Neutrophil (primary cell): ENCODE data around the gene RAC2.
A peak's percentile ranks its signal among the peaks of the same experiment; 100 is the strongest.

Source experiments
- H3K27ac ChIP-seq: fragments of 200-600 bp; sonication (generic); 2 replicates; pipeline ENCODE4 v1.5.1; 2016; ENCODE audit warnings: mild to moderate bottlenecking, moderate library complexity
- H3K27me3 ChIP-seq: fragments of 200-600 bp; sonication (generic); 2 replicates; pipeline ENCODE4 v1.6.0; 2016; ENCODE audit warnings: mild to moderate bottlenecking
- H3K36me3 ChIP-seq: fragments of 200-600 bp; sonication (generic); 2 replicates; pipeline ENCODE4 v1.5.1; 2017
- H3K4me1 ChIP-seq, 2 experiments: fragments of 200-600 bp in 1 of 2; sonication (generic) in 1 of 2; 1 replicate in 1 of 2; 2 replicates in 1 of 2; pipeline versions ENCODE4 v1.5.1 to v1.6.1; 2013 to 2016; ENCODE audit warnings: low read depth in 1 of 2, low read length in 1 of 2, mild to moderate bottlenecking in 1 of 2, moderate library complexity in 1 of 2; ENCODE audit not compliant: control insufficient read depth in 1 of 2, insufficient read depth in 1 of 2
- H3K4me3 ChIP-seq, 2 experiments: fragments of 200-600 bp in 1 of 2; sonication (generic) in 1 of 2; 1 replicate in 1 of 2; 2 replicates in 1 of 2; pipeline ENCODE4 v1.5.1; 2013 to 2016; ENCODE audit warnings: low read depth in 1 of 2, low read length in 1 of 2, mild to moderate bottlenecking in 1 of 2, moderate library complexity in 1 of 2
- H3K9me3 ChIP-seq: fragments of 200-600 bp; sonication (generic); 2 replicates; pipeline ENCODE4 v1.5.1; 2016
- TF ChIP-seq, protein P1 (sequence below): fragments of 200-600 bp; sonication (generic); IDR thresholded peaks from 2 replicates; pipeline ENCODE4 v1.5.1; 2016; ENCODE audit warnings: antibody characterized with exemption

Gene RAC2

DNA sequence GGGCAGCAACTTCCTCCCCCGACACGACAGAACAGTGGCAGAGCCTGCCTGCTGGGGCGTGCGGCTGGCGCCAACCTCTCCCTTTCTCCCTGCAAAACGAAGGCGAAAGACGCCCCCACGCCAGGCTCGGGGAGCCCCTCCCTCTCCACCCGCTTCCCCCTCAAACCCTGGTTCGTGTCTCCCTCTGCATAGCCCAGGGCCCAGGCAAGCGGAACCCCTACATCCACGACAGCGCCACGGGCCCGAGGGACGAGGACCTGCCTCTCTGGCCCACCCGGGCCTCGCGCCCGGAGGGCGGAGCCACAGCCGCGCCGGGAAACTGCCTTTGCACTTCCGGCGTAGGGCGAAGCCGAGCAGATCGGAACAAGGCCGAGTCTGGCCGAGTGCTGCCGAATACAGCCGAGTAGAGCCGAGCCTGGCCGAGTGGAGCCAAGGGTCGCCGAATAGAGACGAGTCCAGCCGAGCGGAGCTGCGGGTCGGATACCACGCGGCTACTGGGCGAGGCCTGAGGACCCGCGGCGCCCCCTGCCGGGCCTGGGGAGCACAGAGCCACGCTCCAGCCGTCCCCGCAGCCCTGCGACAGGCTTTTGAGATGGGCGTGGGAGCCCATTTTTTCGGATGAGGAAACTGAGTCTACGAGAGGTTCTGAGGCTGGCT is 44.8 kb downstream of the RAC2 start:
- no peaks in the 10 kb centered on the region for H3K36me3 ChIP-seq
- peak overlapping the region; percentile 94 to 99 for H3K4me3 ChIP-seq
- TF ChIP-seq, protein P1, sequence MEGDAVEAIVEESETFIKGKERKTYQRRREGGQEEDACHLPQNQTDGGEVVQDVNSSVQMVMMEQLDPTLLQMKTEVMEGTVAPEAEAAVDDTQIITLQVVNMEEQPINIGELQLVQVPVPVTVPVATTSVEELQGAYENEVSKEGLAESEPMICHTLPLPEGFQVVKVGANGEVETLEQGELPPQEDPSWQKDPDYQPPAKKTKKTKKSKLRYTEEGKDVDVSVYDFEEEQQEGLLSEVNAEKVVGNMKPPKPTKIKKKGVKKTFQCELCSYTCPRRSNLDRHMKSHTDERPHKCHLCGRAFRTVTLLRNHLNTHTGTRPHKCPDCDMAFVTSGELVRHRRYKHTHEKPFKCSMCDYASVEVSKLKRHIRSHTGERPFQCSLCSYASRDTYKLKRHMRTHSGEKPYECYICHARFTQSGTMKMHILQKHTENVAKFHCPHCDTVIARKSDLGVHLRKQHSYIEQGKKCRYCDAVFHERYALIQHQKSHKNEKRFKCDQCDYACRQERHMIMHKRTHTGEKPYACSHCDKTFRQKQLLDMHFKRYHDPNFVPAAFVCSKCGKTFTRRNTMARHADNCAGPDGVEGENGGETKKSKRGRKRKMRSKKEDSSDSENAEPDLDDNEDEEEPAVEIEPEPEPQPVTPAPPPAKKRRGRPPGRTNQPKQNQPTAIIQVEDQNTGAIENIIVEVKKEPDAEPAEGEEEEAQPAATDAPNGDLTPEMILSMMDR: peak; percentile 93
- no peaks in the 10 kb centered on the region for H3K27me3 ChIP-seq
- peaks cover 18 to 24% of the 10 kb centered on the region in 2 experiments for H3K4me1 ChIP-seq
- no peaks in the 10 kb centered on the region for H3K9me3 ChIP-seq
- peak overlapping the region; percentile 82 for H3K27ac ChIP-seq

DNA sequence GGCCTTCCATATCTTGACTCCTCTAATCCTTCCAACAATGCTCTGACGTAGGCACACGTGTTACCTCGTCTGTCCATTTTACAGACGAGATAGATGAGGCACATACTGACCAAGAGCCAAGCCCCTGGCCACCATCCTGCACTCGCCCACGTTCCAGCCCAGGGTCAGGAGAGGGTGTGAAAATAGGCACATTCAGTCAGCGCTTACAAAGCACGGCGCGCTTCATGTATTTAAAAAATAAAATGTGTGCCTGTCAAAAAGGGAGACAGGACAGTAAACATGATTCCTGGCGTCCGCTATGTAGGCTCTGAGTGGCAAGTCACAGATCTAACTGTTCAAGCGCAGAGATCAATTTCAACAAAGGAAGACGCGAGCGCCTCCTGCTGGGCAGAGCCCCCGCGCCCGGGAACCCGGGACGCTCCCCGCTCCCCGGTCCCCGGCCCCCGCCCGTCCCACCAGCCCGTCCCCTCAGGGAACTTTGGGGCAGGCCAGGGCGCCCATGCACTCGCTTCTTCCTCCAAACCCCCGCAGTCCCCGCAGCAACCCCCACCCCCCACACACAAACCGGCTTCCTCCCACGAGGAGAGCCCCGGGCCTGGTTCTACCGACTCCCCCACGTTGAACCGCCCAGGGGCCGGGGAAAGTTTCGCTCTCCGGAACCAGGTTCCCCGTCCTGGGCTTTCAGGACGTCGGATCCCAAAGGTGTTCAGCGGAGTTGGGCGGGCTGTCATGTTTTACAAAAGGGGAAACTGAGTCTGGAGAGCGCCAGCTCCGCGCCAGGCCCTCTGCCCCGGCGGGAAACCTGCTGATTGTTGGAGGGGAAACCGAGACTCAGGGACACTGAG is 45.6 kb downstream of the RAC2 start:
- Histone ChIP-seq H3K4me3 (peak overlapping the region; percentile 94 to 99), H3K9me3 (no peaks in the 10 kb centered on the region), H3K27ac (peak overlapping the region; percentile 82), H3K36me3 (no peaks in the 10 kb centered on the region), H3K4me1 (peaks cover 18 to 24% of the 10 kb centered on the region in 2 experiments), H3K27me3 (no peaks in the 10 kb centered on the region)
- TF ChIP-seq, protein P1: peak; percentile 91

DNA sequence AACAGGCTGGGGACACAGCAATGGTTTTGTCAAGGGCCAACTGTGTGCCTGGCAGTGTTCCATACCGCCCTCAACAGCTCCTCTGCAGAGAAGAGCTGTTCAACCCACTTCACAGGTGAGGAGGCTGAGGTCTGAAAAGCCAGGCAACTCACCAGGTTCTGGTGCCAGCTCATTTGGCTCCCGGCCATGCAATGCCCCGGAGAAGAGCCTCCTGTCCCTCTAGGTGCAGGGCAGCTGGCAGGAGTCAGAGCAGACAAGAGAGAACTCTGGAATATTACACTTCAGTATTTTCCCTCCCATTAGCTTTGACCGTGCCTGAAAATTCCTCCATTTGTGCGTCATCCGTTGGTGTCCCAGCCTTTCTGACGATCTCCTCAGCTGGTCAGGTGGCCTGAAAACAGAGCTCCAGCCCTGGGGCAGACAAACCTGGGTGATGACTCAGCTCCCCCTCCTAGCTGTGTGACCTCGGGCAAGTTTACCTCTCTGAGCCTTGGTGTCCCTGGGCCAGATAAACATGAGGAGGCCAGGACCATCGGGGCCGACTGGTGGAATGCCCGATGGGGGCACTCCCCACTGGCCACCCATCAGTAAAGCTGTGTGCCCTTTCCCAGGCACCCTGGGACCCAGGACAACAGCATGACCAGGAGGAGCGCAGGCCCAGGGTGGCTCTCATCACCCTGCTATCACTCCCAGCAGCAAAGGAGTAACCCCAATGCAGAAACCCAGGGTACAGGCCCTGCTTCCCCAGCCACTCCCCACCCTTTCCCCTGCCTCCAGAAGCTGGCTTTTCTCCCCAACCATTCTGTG is 46.4 kb downstream of the RAC2 start:
- Histone ChIP-seq H3K4me3 (peak overlapping the region in 1 of 2 experiments; percentile 99), H3K9me3 (no peaks in the 10 kb centered on the region), H3K36me3 (no peaks in the 10 kb centered on the region), H3K4me1 (peaks cover 18 to 24% of the 10 kb centered on the region in 2 experiments), H3K27ac (peak overlapping the region; percentile 82), H3K27me3 (no peaks in the 10 kb centered on the region)
- TF ChIP-seq, protein P1: no peak

DNA sequence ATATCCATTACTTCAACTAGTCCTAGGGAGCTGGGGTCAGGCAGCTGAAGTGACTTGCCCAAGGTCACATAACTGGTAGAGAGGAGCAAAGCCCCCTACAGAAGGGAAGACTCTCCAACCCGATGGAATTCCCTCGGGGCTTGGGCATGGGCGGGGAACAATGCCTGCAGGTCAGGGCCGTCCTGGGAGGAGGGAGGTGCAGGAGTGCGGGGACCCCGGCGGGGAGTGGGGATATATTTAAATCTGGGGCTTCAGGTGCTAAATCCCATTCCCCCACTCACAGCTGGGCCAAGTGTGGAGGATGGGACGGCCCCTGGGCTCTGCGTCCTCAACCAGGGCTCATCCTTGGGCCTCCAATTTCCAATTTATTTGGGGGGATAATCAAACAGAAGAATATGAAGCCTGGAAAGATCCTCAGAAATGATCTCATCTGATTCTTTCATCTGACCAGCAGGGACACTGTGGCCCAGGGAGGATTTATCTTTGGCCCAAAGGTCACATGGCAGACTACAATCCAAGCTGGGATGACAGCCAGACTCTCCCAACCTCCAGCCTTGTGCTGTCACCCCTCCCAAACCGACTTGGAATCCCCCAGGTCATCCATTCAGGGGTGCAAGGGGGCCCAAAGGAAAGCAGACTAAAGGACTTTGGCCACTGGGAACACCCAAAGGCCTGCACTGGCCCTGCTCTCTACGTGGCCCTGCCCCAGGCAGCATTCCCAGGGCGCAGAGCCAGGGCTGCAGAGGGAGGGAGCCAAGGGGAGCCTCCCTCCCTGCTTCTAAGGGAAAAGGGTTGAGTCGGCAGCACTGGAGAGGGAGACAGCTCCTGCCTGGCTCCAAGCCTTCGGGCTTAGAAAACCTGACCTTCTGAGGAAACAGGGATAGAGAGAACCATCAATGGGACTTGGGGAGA is 47.3 kb downstream of the RAC2 start:
- Histone ChIP-seq H3K4me1 (peaks cover 18 to 24% of the 10 kb centered on the region in 2 experiments), H3K27me3 (no peaks in the 10 kb centered on the region), H3K36me3 (no peaks in the 10 kb centered on the region), H3K9me3 (no peaks in the 10 kb centered on the region), H3K27ac (no peak overlapping the region), H3K4me3 (no peak overlapping the region)
- TF ChIP-seq, protein P1: no peak
